ENCODE data around the gene FXYD4. TPM values are rescaled to one million over a fixed set of nuclear protein-coding genes. Genes with fewer than 3 reads are reported as not detected.

Gene FXYD4
- total and polyA plus RNA-seq, 2 experiments from 2014 or later: not detected

DNA sequence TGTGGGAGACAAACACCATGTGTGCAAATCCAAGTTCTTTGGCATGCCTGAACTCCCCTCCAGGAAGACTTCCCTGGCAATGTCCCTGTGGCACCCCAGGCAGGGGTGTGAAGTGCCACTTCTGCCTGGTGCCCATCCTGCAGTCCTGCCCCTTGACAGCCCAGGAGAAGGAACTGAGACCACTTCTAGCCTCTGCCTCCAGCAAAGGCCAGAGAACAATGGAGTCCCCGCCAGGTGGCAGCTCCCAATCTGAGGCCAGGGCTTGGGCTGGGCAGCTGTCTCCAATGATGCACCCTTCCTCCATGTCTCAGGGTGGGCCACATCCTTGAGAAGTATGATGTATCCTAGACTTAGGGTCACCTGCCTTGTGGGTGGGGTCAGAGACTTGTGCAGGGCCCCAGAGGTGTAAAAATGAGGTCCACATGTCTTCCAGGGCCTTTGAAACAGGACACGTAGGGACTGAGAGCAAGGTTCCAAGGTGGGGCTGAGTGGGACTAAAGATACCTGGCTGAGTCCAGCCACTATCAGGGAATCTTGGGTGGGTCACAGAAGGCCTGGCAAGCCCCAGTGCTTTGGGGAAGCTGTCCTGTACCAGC is 5.5 kb downstream of the FXYD4 start:
- ATAC-seq: peak; percentile 4; the same call in 2 of the 3 replicates
- no peak overlapping the region for H3K4me2 ChIP-seq

DNA sequence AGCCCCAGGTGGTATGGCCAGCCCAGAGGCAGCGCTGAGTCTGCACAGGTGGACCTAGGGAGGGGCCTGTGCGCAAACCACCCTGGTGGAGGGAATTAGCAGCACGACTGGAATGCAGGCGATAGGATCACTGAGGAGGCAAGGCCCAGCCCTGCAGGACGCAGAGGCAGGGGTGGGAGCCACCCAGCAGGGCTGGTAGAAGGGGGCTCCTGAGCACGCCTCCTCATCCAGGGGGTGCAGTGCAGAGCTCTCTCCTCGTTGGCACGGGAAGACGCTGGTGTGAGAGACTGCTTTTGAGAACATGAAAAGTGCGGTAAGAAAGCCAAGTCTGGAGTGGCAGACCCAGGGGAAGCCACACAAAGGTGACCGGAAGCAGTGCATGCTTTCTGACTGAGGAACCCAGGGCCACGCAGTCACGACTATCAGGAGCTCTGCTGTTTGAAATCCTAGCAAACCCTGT is 6.0 kb downstream of the FXYD4 start:
- ATAC-seq (peak; percentile 94), DNase-seq (ENCODE audit: low spot score) (peak; percentile 89)
- peak overlapping the region; percentile 93 for H2AFZ ChIP-seq
- no peaks in the 10 kb centered on the region for H3F3A ChIP-seq (replicated peaks; ENCODE audit: low read depth)
- no peaks in the 10 kb centered on the region for H3K27me3 ChIP-seq (ENCODE audit: insufficient read depth)
- H3K9me3 Mint-ChIP-seq: no peaks in the 10 kb centered on the region
- no peaks in the 10 kb centered on the region for H3K36me3 ChIP-seq (ENCODE audit: insufficient read depth)
- H3K79me2 ChIP-seq (replicated peaks; ENCODE audit: insufficient read depth): no peaks in the 10 kb centered on the region
- H3K27me3 Mint-ChIP-seq (ENCODE audit: insufficient read depth, low read depth, poor library complexity): peaks cover 19% of the 10 kb centered on the region
- H4K20me1 ChIP-seq (replicated peaks; ENCODE audit: insufficient read depth): no peaks in the 10 kb centered on the region
- peaks cover 31% of the 10 kb centered on the region for H3K4me1 Mint-ChIP-seq
- no peak overlapping the region for H3K27ac ChIP-seq (ENCODE audit: low read depth)
- H3K36me3 Mint-ChIP-seq (ENCODE audit: low read depth): no peaks in the 10 kb centered on the region
- no peak overlapping the region for H3K4me3 ChIP-seq
- no peaks in the 10 kb centered on the region; the same call in 1 of the 2 replicates for H3K4me1 ChIP-seq (ENCODE audit: insufficient read depth)
- TF ChIP-seq, protein P1, sequence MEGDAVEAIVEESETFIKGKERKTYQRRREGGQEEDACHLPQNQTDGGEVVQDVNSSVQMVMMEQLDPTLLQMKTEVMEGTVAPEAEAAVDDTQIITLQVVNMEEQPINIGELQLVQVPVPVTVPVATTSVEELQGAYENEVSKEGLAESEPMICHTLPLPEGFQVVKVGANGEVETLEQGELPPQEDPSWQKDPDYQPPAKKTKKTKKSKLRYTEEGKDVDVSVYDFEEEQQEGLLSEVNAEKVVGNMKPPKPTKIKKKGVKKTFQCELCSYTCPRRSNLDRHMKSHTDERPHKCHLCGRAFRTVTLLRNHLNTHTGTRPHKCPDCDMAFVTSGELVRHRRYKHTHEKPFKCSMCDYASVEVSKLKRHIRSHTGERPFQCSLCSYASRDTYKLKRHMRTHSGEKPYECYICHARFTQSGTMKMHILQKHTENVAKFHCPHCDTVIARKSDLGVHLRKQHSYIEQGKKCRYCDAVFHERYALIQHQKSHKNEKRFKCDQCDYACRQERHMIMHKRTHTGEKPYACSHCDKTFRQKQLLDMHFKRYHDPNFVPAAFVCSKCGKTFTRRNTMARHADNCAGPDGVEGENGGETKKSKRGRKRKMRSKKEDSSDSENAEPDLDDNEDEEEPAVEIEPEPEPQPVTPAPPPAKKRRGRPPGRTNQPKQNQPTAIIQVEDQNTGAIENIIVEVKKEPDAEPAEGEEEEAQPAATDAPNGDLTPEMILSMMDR (conservative IDR thresholded peaks at IDR 0.05; ENCODE audit: low read depth in 2 of 2): peak; percentile 47 to 50
- no peak for TF ChIP-seq ZNF331 (CRISPR knock-in tag; IDR thresholded peaks at IDR 0.05; ENCODE audit: low read depth)
- no peaks in the 10 kb centered on the region for H3K9me2 ChIP-seq (ENCODE audit: insufficient read depth)
- H3K4me2 ChIP-seq: no peak overlapping the region
- H3K27ac Mint-ChIP-seq: no peak overlapping the region
- no peak overlapping the region for H3K4me3 Mint-ChIP-seq

More for the DNA sequence above, 5.5 kb downstream of the FXYD4 start:
- H3K9me2 ChIP-seq (ENCODE audit: insufficient read depth): no peaks in the 10 kb centered on the region
- H3K79me2 ChIP-seq (replicated peaks; ENCODE audit: insufficient read depth): no peaks in the 10 kb centered on the region
- H3K27ac Mint-ChIP-seq: no peak overlapping the region
- peaks cover 31% of the 10 kb centered on the region for H3K4me1 Mint-ChIP-seq
- H2AFZ ChIP-seq: peak overlapping the region; percentile 93
- DNase-seq (ENCODE audit: low spot score): no peak
- H3K27me3 ChIP-seq (ENCODE audit: insufficient read depth): no peaks in the 10 kb centered on the region
- no peaks in the 10 kb centered on the region for H3K36me3 Mint-ChIP-seq (ENCODE audit: low read depth)
- no peak for TF ChIP-seq NANOG (IDR thresholded peaks at IDR 0.05; ENCODE audit: borderline replicate concordance)
- TF ChIP-seq, protein P1 (conservative IDR thresholded peaks at IDR 0.05; ENCODE audit: low read depth in 2 of 2): peak in 1 of 2 experiments; percentile 33; a peak in 2 of 4 replicates
- H3K36me3 ChIP-seq (ENCODE audit: insufficient read depth): no peaks in the 10 kb centered on the region
- no peaks in the 10 kb centered on the region for H3K9me3 Mint-ChIP-seq
- H3K27me3 Mint-ChIP-seq (ENCODE audit: insufficient read depth, low read depth, poor library complexity): peaks cover 21% of the 10 kb centered on the region
- H3K27ac ChIP-seq (ENCODE audit: low read depth): no peak overlapping the region
- no peaks in the 10 kb centered on the region; the same call in 1 of the 2 replicates for H3K4me1 ChIP-seq (ENCODE audit: insufficient read depth)
- H4K20me1 ChIP-seq (replicated peaks; ENCODE audit: insufficient read depth): no peaks in the 10 kb centered on the region
- H3K4me3 Mint-ChIP-seq: no peak overlapping the region
- no peaks in the 10 kb centered on the region for H3F3A ChIP-seq (replicated peaks; ENCODE audit: low read depth)
- no peak overlapping the region for H3K4me3 ChIP-seq
